Lower leg skin (tissue), 4 donors: ENCODE data around the gene ADCK1. TPM values are rescaled to one million over a fixed set of nuclear protein-coding genes. Genes with fewer than 3 reads are reported as not detected.

Experiments used
- DNase-seq, 2 donors: peaks; one replicate each; pipeline ENCODE4 v3.0.0-alpha.2; 2019; ENCODE audit warnings: low spot score in 2 of 2
- H3K4me3 ChIP-seq: fragments of 200-600 bp; sonication (generic); 2 replicates; pipeline ENCODE4 v1.5.1; 2017; ENCODE audit warnings: mild to moderate bottlenecking, low read depth; ENCODE audit not compliant: poor library complexity, severe bottlenecking
- POLR2A ChIP-seq, 2 donors: fragments of 450-650 bp; IDR thresholded peaks; one replicate each; pipeline ENCODE4 v1.6.1; 2016 to 2017; ENCODE audit warnings: antibody characterized with exemption in 2 of 2, mild to moderate bottlenecking in 1 of 2, moderate library complexity in 1 of 2
- WGBS, 2 donors: methylation state at CpG; one replicate each; pipeline ENCODE4 v1.1.5; 2018; 5-methylcytosine and 5-hydroxymethylcytosine counted together
- intact Hi-C: fragments of 100-400 bp; cut with DNase I; formaldehyde crosslinking; loops from one replicate; pipeline ENCODE4 v1.15.0; 2023; ENCODE audit warnings: low total_unique reads
- total RNA-seq, 4 donors: library from RNA; depleted of rRNA; stranded (reverse); fragments of >200 nt; gene quantifications; one replicate each; pipeline ENCODE4 v1.1.0, GENCODE V29; 2016
- TF ChIP-seq, protein P1 (sequence below), 3 donors: fragments of 450-650 bp; IDR thresholded peaks; one replicate each; pipeline ENCODE4 v1.5.1; 2016; ENCODE audit warnings: antibody characterized with exemption in 3 of 3, mild to moderate bottlenecking in 3 of 3, moderate library complexity in 2 of 3

ADCK1 gene
- total RNA-seq, 4 donors from 2014 or later, result 5.7 to 8.5 (median 6.4) TPM

DNA sequence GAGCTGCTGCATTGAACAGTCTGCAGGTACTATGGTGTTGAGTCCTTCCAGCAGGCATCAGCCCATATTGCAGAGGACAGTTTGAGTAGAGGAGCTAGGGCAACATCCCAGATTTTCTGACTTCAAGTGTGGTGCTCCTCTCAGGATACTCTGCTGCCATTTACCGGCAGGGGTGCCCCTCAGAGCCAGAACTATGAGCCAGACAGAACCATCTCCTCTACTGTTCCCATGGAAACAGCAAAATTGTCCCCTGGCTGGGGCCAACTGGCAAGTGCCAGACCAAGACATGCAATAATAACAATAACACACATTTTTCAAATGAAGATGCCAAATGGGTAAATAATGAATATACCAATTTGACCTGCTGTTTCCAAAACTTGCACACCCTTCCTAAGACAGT lies 102.9 kb downstream of the ADCK1 start:
- H3K4me3 ChIP-seq, result no peak overlapping the region
- intact Hi-C loops, result no loop called here
- DNase-seq, result no peak
- no peak for TF ChIP-seq POLR2A (IDR thresholded peaks at IDR 0.05)
- TF ChIP-seq, protein P1, sequence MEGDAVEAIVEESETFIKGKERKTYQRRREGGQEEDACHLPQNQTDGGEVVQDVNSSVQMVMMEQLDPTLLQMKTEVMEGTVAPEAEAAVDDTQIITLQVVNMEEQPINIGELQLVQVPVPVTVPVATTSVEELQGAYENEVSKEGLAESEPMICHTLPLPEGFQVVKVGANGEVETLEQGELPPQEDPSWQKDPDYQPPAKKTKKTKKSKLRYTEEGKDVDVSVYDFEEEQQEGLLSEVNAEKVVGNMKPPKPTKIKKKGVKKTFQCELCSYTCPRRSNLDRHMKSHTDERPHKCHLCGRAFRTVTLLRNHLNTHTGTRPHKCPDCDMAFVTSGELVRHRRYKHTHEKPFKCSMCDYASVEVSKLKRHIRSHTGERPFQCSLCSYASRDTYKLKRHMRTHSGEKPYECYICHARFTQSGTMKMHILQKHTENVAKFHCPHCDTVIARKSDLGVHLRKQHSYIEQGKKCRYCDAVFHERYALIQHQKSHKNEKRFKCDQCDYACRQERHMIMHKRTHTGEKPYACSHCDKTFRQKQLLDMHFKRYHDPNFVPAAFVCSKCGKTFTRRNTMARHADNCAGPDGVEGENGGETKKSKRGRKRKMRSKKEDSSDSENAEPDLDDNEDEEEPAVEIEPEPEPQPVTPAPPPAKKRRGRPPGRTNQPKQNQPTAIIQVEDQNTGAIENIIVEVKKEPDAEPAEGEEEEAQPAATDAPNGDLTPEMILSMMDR (IDR thresholded peaks at IDR 0.05), result no peak
- WGBS, 2 donors, result 61 to 62% methylated on average over 1 of the region's 1 CpG

DNA sequence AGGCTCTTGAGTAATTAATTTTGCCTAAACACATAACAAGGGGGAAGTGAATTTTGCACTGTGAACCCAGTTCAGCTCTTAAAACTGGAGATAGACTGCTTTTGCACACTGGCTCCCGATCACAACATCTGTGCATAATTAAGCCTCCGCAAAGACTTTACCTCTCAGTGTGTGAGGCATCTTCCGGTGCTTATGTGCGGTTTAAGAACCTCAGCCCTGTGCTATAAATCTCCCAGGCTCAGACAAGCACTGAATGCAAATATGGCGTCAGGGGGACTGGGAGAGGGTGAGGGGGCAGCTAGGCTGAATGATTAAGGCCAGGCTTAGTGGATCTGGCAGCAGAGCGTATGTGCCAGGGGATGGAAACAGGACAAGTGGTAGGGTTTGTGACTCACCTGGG lies 103.3 kb downstream of the ADCK1 start:
- intact Hi-C loops, result no loop called here
- TF ChIP-seq POLR2A (IDR thresholded peaks at IDR 0.05), result no peak
- TF ChIP-seq, protein P1 (IDR thresholded peaks at IDR 0.05), result no peak

DNA sequence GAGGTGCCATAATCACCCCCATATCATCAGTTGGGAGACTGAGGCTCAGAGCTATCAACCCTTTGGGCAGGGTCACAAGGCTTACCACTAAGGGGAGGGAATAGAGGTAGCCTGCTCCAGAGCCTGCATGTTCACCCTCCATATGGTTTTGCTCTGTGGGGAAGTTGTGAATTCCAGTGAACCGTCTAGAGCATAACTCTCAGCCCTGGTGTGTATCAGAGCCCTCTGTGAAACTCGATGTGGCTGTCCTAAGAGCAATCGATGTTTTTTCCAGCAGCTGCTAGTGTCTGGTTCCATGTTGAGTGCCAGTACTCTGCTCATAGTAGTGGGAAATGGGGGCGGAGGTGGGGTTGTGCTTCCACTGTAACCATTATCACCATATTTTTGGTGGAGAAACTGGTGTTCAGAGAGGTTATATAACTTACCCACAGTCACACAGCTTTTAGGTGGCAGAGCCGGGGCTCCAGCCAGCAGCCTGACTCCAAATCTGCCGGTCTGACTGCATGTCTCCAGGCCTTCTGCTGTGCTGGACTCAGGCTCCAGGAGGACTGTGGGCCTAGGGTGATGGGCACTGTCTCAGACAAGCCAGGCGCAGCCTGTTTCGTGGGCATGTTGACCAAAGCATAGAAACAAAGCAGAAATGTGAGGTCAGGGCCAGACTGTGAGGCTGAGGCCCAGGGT lies 104.2 kb downstream of the ADCK1 start:
- H3K4me3 ChIP-seq, result no peak overlapping the region
- WGBS, 2 donors, result 87 to 88% methylated on average over 8 of the region's 8 CpGs
- intact Hi-C loops, result no loop called here
- no peak for TF ChIP-seq POLR2A (IDR thresholded peaks at IDR 0.05)
- TF ChIP-seq, protein P1 (IDR thresholded peaks at IDR 0.05), result no peak
- DNase-seq, result no peak

More for the DNA sequence above, 103.3 kb downstream of the ADCK1 start:
- H3K4me3 ChIP-seq, result no peak overlapping the region
- DNase-seq, result no peak
- 69 to 86% methylated on average over 6 of the region's 6 CpGs for whole genome bisulfite sequencing, 2 donors

DNA sequence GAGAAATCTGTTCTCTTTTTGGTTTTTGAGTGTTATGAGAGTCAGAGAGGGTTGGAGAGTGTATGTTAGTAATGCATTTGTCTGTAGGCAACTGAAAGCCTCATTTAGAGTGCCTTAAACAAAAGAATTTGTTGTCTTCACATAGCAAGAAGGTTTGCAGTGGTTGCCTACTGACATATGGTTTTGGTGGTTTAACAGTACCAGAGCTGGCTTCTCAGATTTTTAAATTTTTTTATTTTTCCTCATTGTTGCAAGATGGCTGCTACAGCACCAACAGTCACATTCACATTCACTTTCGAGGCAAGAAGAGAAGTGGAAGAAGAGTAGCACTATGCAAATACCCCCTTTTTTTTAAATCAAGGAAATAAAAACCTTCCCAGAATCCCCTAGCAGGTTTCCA lies 106.5 kb downstream of the ADCK1 start:
- no peak for DNase-seq
- intact Hi-C loops, result no loop called here
- TF ChIP-seq, protein P1 (IDR thresholded peaks at IDR 0.05), result no peak
- no peak for TF ChIP-seq POLR2A (IDR thresholded peaks at IDR 0.05)
- WGBS, 2 donors, result 86 to 94% methylated on average over 1 of the region's 1 CpG
- no peak overlapping the region for H3K4me3 ChIP-seq

DNA sequence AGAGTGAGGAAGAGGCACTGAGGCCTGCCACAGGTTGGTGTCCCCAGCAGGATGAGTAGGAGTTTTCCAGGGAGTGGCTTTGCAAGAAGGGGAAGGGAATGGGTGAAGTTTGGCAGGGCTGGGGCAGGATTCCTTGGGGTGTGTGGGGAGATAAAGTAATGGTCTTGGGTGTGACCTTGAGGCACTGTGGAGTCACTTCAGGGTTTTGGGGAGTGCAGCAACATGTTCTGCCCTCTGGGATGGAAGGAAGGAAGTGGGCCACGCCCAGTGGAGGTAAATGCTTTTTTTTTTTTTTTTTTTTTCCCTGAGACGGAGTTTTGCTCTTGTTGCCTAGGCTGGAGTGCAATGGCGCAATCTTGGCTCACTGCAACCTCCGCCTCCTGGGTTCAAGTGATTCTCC lies 108.9 kb downstream of the ADCK1 start:
- intact Hi-C loops, result no loop called here
- H3K4me3 ChIP-seq, result no peak overlapping the region
- DNase-seq, result no peak
- TF ChIP-seq POLR2A (IDR thresholded peaks at IDR 0.05), result no peak
- TF ChIP-seq, protein P1 (IDR thresholded peaks at IDR 0.05), result no peak
- 81 to 87% methylated on average over 4 of the region's 4 CpGs for WGBS, 2 donors

DNA sequence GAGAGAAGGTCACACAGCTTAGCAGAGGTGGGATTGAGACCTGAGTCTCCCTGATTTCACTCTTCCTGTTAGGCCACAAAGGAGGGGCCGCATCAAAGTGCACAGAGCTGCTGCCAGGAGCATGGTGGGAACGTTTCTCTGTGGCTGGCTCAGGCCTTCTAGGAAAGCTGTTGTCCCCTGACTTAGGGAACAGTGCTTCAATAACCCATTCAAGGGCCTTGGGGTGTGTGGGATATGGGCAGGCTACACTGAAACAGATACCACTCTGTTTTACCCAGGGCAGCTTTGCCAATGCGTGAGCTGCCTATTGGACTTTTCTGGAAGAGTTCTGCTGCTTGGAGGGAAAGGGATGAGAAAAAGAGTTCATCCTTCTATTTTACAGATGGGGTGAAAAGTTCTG lies 110.0 kb downstream of the ADCK1 start:
- intact Hi-C loops, result no loop called here
- no peak overlapping the region for H3K4me3 ChIP-seq
- TF ChIP-seq POLR2A (IDR thresholded peaks at IDR 0.05), result no peak
- TF ChIP-seq, protein P1 (IDR thresholded peaks at IDR 0.05), result no peak
- DNase-seq, result no peak
- WGBS, 2 donors, result 69 to 77% methylated on average over 3 of the region's 3 CpGs
